ENCODE data around the gene NAA25. TPM values are rescaled to one million over a fixed set of nuclear protein-coding genes. Genes with fewer than 3 reads are reported as not detected.
A peak's percentile ranks its signal among the peaks of the same experiment; 100 is the strongest.
"Not testable (repeated sequence)": the region's sequence is repeated elsewhere in the genome, so short reads cannot be mapped to it uniquely, and the experiment has no call there.

The NAA25 gene
- total and polyA plus RNA-seq, 2 experiments from 2014 or later = 18.7 to 19.1 TPM

- no peak for TF ChIP-seq EZH2 (IDR thresholded peaks at IDR 0.05; ENCODE audit: borderline replicate concordance)
- TF ChIP-seq EZH2phosphoT487 (IDR thresholded peaks at IDR 0.05; ENCODE audit: low read depth, severe bottlenecking, unreplicated experiment) = no peak
- TF ChIP-seq CTCF (IDR thresholded peaks at IDR 0.05; ENCODE audit: poor library complexity) = no peak
- DNase-seq (ENCODE audit: low spot score) = no peak
- peak overlapping the region; percentile 88 for H3K27ac ChIP-seq
- no peaks in the 10 kb centered on the region for H3K79me2 ChIP-seq
- no peaks in the 10 kb centered on the region for H3K9me2 ChIP-seq (replicated peaks; ENCODE audit: insufficient read depth)
- H4K20me1 ChIP-seq (ENCODE audit: insufficient read depth, poor library complexity, severe bottlenecking) = no peaks in the 10 kb centered on the region
- no peaks in the 10 kb centered on the region for H3K9me3 ChIP-seq (ENCODE audit: low read depth)
- no peak overlapping the region for H2AFZ ChIP-seq
- no peaks in the 10 kb centered on the region for H3K27me3 ChIP-seq
- WGBS (ENCODE audit: low lambda C conversion rate, missing lambda C conversion rate) = 93% methylated on average over 6 of the region's 6 CpGs
- H3K4me1 ChIP-seq (ENCODE audit: insufficient read depth) = peaks cover 13% of the 10 kb centered on the region
- no peak overlapping the region for H3K4me3 ChIP-seq
- no peak overlapping the region for H3K4me2 ChIP-seq
- no peaks in the 10 kb centered on the region for H3K36me3 ChIP-seq (replicated peaks; ENCODE audit: insufficient read depth, low read depth)
Observed at GRCh38 chr12:112115259-112116045, 6.9 kb upstream of the NAA25 start.

GRCh38 chr12:112112409-112113133 lies 4.0 kb upstream of the NAA25 start:
- Histone ChIP-seq H3K4me3 (no peak overlapping the region), H3K4me2 (no peak overlapping the region), H3K79me2 (peaks cover 14% of the 10 kb centered on the region), H3K4me1 (ENCODE audit: insufficient read depth) (peaks cover 20% of the 10 kb centered on the region), H4K20me1 (ENCODE audit: insufficient read depth, poor library complexity, severe bottlenecking) (peaks cover 4% of the 10 kb centered on the region), H2AFZ (no peak overlapping the region), H3K9me3 (ENCODE audit: low read depth) (no peaks in the 10 kb centered on the region), H3K27me3 (no peaks in the 10 kb centered on the region), H3K27ac (no peak overlapping the region), H3K9me2 (replicated peaks; ENCODE audit: insufficient read depth) (no peaks in the 10 kb centered on the region), H3K36me3 (replicated peaks; ENCODE audit: insufficient read depth, low read depth) (no peaks in the 10 kb centered on the region)
- WGBS (ENCODE audit: low lambda C conversion rate, missing lambda C conversion rate) = 88% methylated on average over 6 of the region's 6 CpGs
- no peak for DNase-seq (ENCODE audit: low spot score)
- TF ChIP-seq CTCF (IDR thresholded peaks at IDR 0.05; ENCODE audit: poor library complexity) = no peak
- no peak for TF ChIP-seq EZH2 (IDR thresholded peaks at IDR 0.05; ENCODE audit: borderline replicate concordance)
- TF ChIP-seq EZH2phosphoT487 (IDR thresholded peaks at IDR 0.05; ENCODE audit: low read depth, severe bottlenecking, unreplicated experiment) = no peak

DNA sequence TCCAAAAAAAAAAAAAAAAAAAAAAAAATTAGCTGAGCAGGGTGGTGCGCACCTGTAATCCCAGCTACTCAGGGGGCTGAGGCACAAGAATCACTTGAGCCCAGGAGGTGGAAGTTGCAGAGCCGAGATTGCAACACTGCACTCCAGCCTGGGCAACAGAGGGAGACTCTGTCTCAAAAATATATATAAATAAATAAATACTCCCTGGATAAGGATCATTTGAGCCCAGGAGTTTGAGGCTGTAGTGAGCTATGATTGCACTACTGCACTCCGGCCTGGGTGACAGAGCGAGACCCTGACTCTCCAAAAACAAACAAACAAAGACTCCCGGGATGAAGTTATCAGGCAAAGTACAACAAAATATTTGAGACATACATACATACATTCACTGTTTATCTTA lies 3.3 kb upstream of the NAA25 start:
- no peak overlapping the region for H2AFZ ChIP-seq
- DNase-seq (ENCODE audit: low spot score) = no peak
- no peak overlapping the region for H3K27ac ChIP-seq
- no peaks in the 10 kb centered on the region for H3K27me3 ChIP-seq
- H3K4me1 ChIP-seq (ENCODE audit: insufficient read depth) = peaks cover 20% of the 10 kb centered on the region
- H3K79me2 ChIP-seq = peaks cover 20% of the 10 kb centered on the region
- no peaks in the 10 kb centered on the region for H3K9me2 ChIP-seq (replicated peaks; ENCODE audit: insufficient read depth)
- H3K36me3 ChIP-seq (replicated peaks; ENCODE audit: insufficient read depth, low read depth) = no peaks in the 10 kb centered on the region
- peaks cover 4% of the 10 kb centered on the region for H4K20me1 ChIP-seq (ENCODE audit: insufficient read depth, poor library complexity, severe bottlenecking)
- WGBS (ENCODE audit: low lambda C conversion rate, missing lambda C conversion rate) = 77% methylated on average over 5 of the region's 5 CpGs
- no peak for TF ChIP-seq EZH2phosphoT487 (IDR thresholded peaks at IDR 0.05; ENCODE audit: low read depth, severe bottlenecking, unreplicated experiment)
- TF ChIP-seq CTCF (IDR thresholded peaks at IDR 0.05; ENCODE audit: poor library complexity) = no peak
- TF ChIP-seq EZH2 (IDR thresholded peaks at IDR 0.05; ENCODE audit: borderline replicate concordance) = no peak
- no peak overlapping the region for H3K4me2 ChIP-seq
- no peak overlapping the region for H3K4me3 ChIP-seq
- H3K9me3 ChIP-seq (ENCODE audit: low read depth) = no peaks in the 10 kb centered on the region

DNA sequence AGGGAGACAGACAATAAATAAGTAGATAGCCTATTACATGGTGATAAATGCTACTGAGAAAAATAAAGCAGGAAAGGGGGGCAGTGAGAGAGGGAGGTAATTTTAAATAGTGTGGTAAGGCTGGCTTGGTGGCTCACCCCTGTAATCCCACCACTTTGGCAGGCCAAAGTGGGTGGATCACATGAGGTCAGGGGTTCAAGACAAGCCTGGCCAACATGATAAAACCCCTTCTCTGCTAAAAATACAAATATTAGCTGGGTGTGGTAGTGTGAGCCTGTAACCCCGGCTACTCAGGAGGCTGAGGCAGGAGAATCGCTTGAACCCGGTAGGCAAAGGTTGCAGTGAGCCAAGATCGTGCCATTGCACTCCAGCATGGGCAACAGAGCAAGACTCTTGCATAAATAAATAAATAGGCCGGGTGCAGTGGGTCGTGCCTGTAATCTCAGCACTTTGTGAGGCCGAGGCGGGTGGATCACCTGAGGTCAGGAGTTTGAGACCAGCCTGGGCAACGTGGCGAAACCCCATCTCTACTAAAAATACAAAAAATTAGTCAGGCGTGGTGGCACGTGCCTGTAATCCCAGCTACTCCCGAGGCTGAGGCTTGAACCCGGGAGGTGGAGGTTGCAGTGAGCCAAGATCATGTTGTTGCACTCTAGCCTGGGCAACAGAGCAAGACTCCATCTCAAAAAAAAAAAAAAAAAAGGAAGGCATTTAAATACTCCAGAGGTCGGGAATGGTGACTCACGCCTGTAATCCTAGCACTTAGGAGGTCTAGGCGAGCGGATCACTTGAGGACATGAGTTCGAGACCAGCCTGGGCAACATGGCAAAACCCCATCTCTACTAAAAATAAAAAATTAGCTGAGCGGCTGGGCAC lies 2.4 kb upstream of the NAA25 start:
- not testable (repeated sequence) for DNase-seq (ENCODE audit: low spot score); H4K20me1 ChIP-seq (ENCODE audit: insufficient read depth, poor library complexity, severe bottlenecking)
- 87% methylated on average over 20 of the region's 20 CpGs for WGBS (ENCODE audit: low lambda C conversion rate, missing lambda C conversion rate)

More for the DNA sequence above, 2.4 kb upstream of the NAA25 start:
- not testable (repeated sequence) for H3K27me3 ChIP-seq; H3K36me3 ChIP-seq (replicated peaks; ENCODE audit: insufficient read depth, low read depth); H3K4me2 ChIP-seq; H3K9me3 ChIP-seq (ENCODE audit: low read depth); H3K9me2 ChIP-seq (replicated peaks; ENCODE audit: insufficient read depth); H3K4me3 ChIP-seq; H2AFZ ChIP-seq
- Histone ChIP-seq H3K4me1 (ENCODE audit: insufficient read depth) (peaks cover 20% of the 10 kb centered on the region), H3K79me2 (peaks cover 29% of the 10 kb centered on the region), H3K27ac (peak overlapping the region; percentile 92)
